Measurements from ENCODE around the gene LRRC14B.

LRRC14B gene

GRCh38 chr5:197892-198489, 6.7 kb downstream of the LRRC14B start:
- DNase-seq (ENCODE audit: low read depth in 1 of 2, low spot score in 1 of 2), result no peak
- TF ChIP-seq REST (IDR thresholded peaks at IDR 0.05; ENCODE audit: insufficient replicate concordance, low read depth), result no peak
- TF ChIP-seq CTCF (IDR thresholded peaks at IDR 0.05; ENCODE audit: insufficient read depth, low read length), result no peak
- TF ChIP-seq SPI1 (IDR thresholded peaks at IDR 0.05; ENCODE audit: borderline replicate concordance, low read depth), result no peak
- TF ChIP-seq POLR2AphosphoS5 (IDR thresholded peaks at IDR 0.05; ENCODE audit: low read depth), result no peak
- no peak for TF ChIP-seq GABPA (IDR thresholded peaks at IDR 0.05; ENCODE audit: low read depth)
- H3K27ac ChIP-seq (replicated peaks), result no peak overlapping the region
- no peak overlapping the region for H3K4me3 ChIP-seq (replicated peaks; ENCODE audit: insufficient read depth, low read length)
- H3K27me3 ChIP-seq (ENCODE audit: insufficient read depth, poor library complexity, severe bottlenecking), result no peaks in the 10 kb centered on the region

GRCh38 chr5:198516-199196, 7.4 kb downstream of the LRRC14B start:
- TF ChIP-seq POLR2AphosphoS5 (IDR thresholded peaks at IDR 0.05; ENCODE audit: low read depth), result no peak
- no peak for TF ChIP-seq CTCF (IDR thresholded peaks at IDR 0.05; ENCODE audit: insufficient read depth, low read length)
- no peak for TF ChIP-seq GABPA (IDR thresholded peaks at IDR 0.05; ENCODE audit: low read depth)
- no peak for TF ChIP-seq SPI1 (IDR thresholded peaks at IDR 0.05; ENCODE audit: borderline replicate concordance, low read depth)
- no peak for TF ChIP-seq REST (IDR thresholded peaks at IDR 0.05; ENCODE audit: insufficient replicate concordance, low read depth)
- Histone ChIP-seq H3K27me3 (ENCODE audit: insufficient read depth, poor library complexity, severe bottlenecking) (no peaks in the 10 kb centered on the region), H3K27ac (replicated peaks) (no peak overlapping the region), H3K4me3 (replicated peaks; ENCODE audit: insufficient read depth, low read length) (no peak overlapping the region)
- DNase-seq (ENCODE audit: low read depth in 1 of 2, low spot score in 1 of 2), result no peak

GRCh38 chr5:199197-199949, 8.1 kb downstream of the LRRC14B start:
- no peak for DNase-seq (ENCODE audit: low read depth in 1 of 2, low spot score in 1 of 2)
- H3K27me3 ChIP-seq (ENCODE audit: insufficient read depth, poor library complexity, severe bottlenecking), result no peaks in the 10 kb centered on the region
- TF ChIP-seq CTCF (IDR thresholded peaks at IDR 0.05; ENCODE audit: insufficient read depth, low read length), result no peak
- TF ChIP-seq POLR2AphosphoS5 (IDR thresholded peaks at IDR 0.05; ENCODE audit: low read depth), result no peak
- no peak for TF ChIP-seq SPI1 (IDR thresholded peaks at IDR 0.05; ENCODE audit: borderline replicate concordance, low read depth)
- TF ChIP-seq GABPA (IDR thresholded peaks at IDR 0.05; ENCODE audit: low read depth), result no peak
- TF ChIP-seq REST (IDR thresholded peaks at IDR 0.05; ENCODE audit: insufficient replicate concordance, low read depth), result no peak
- no peak overlapping the region for H3K27ac ChIP-seq (replicated peaks)
- no peak overlapping the region for H3K4me3 ChIP-seq (replicated peaks; ENCODE audit: insufficient read depth, low read length)

Measured in HL-60 (cell line).